CD4-positive, alpha-beta T cell (primary cell): Measurements from ENCODE around the gene PRPS2. TPM values are rescaled to one million over a fixed set of nuclear protein-coding genes. Genes with fewer than 3 reads are reported as not detected.

Experiments used
- ATAC-seq: fragments of 200-7000 bp; cut with Tn5 transposase; one replicate; pipeline ENCODE4 v1.10.0; 2022; ENCODE audit warnings: mild to moderate bottlenecking; ENCODE audit not compliant: poor library complexity
- CTCF ChIA-PET: fragments of 350-600 bp; sonication (Branson Sonifier 250); formaldehyde crosslinking; loops from one replicate; lab custom pipeline; 2021; ENCODE audit warnings: antibody characterized with exemption, inconsistent platforms; lab: Charles Lee
- POLR2A ChIA-PET: fragments of 350-600 bp; sonication (Branson Sonifier 250); formaldehyde crosslinking; loops from one replicate; lab custom pipeline; 2021; ENCODE audit warnings: antibody characterized with exemption, inconsistent platforms; lab: Charles Lee
- DNase-seq, 14 experiments: peaks; one replicate each; pipeline ENCODE4 v3.0.0-alpha.2; 2013 to 2020; ENCODE audit warnings: mixed read lengths in 2 of 14
- H3K27ac ChIP-seq, 2 donors: one replicate each; pipeline versions ENCODE4 v1.5.1 to v1.7.0; 2013; ENCODE audit warnings: low read length in 2 of 2, low read depth in 1 of 2, mild to moderate bottlenecking in 1 of 2
- H3K27me3 ChIP-seq, 2 experiments: 1 replicate in 1 of 2; 2 replicates in 1 of 2; pipeline versions ENCODE4 v1.6.1 to v1.7.0; 2013; ENCODE audit warnings: low read length in 2 of 2, control low read depth in 1 of 2, mild to moderate bottlenecking in 1 of 2, moderate library complexity in 1 of 2; ENCODE audit not compliant: insufficient read depth in 2 of 2, control insufficient read depth in 1 of 2
- H3K36me3 ChIP-seq: one replicate; pipeline ENCODE4 v1.6.1; 2013; ENCODE audit warnings: low read length, control low read depth; ENCODE audit not compliant: insufficient read depth
- H3K4me1 ChIP-seq: one replicate; pipeline ENCODE4 v1.6.1; 2013; ENCODE audit warnings: low read length, control low read depth; ENCODE audit not compliant: insufficient read depth
- H3K4me3 ChIP-seq: one replicate; pipeline ENCODE4 v1.5.1; 2013; ENCODE audit warnings: mild to moderate bottlenecking, low read length, moderate library complexity
- H3K9me3 ChIP-seq, 2 experiments: 1 replicate in 1 of 2; 2 replicates in 1 of 2; pipeline versions ENCODE4 v1.6.1 to v1.7.0; 2013; ENCODE audit warnings: low read length in 2 of 2, mild to moderate bottlenecking in 2 of 2, control low read depth in 1 of 2, moderate library complexity in 1 of 2; ENCODE audit not compliant: control insufficient read depth in 1 of 2, insufficient read depth in 1 of 2
- H3K27ac Mint-ChIP-seq: one replicate; pipeline ENCODE4 v1.8.0; 2020; ENCODE audit warnings: mixed read lengths
- H3K27me3 Mint-ChIP-seq: one replicate; pipeline ENCODE4 v1.8.0; 2021; ENCODE audit warnings: mixed read lengths
- H3K36me3 Mint-ChIP-seq: one replicate; pipeline ENCODE4 v1.8.0; 2021; ENCODE audit warnings: low read depth, mixed read lengths
- H3K4me1 Mint-ChIP-seq: one replicate; pipeline ENCODE4 v1.8.0; 2021; ENCODE audit warnings: low read depth, mixed read lengths
- H3K4me3 Mint-ChIP-seq: one replicate; pipeline ENCODE4 v1.8.0; 2020; ENCODE audit warnings: mild to moderate bottlenecking, mixed read lengths
- H3K9me3 Mint-ChIP-seq: one replicate; pipeline ENCODE4 v1.8.0; 2020; ENCODE audit warnings: mixed read lengths
- CTCF ChIP-seq: fragments of 200-600 bp; IDR thresholded peaks from one replicate; pipeline ENCODE4 v1.8.0; 2022; ENCODE audit warnings: antibody characterized with exemption, mild to moderate bottlenecking
- intact Hi-C, 2 experiments: fragments of 100-400 bp; cut with DNase I in 1 of 2; cut with micrococcal nuclease in 1 of 2; formaldehyde crosslinking; loops; one replicate each; pipeline versions ENCODE4 v1.15.1 to v1.9.0; 2023 to 2025; cut with DNase I, micrococcal nuclease
- total RNA-seq, 174 experiments: library from RNA in 2 of 174; stranded (reverse) in 2 of 174; gene quantifications; one replicate each; pipeline ENCODE4 v1.2.3 and lab custom pipeline; 2021 to 2026

PRPS2 gene
- total RNA-seq, 2 experiments from 2014 or later: 13.2 to 17.7 TPM

GRCh38 chrX:12843668-12844279 is 52.6 kb downstream of the PRPS2 start:
- no peaks in the 10 kb centered on the region for H3K4me1 ChIP-seq
- H3K9me3 Mint-ChIP-seq: no peaks in the 10 kb centered on the region
- H3K4me1 Mint-ChIP-seq: peaks cover 15% of the 10 kb centered on the region
- no peaks in the 10 kb centered on the region for H3K9me3 ChIP-seq
- ChIA-PET CTCF (interaction anchor here (1.1 kb wide), 1 partner anchor 20 kb away, joined by 3 read pairs; no protein-coding TSS in a partner anchor), POLR2A (no interaction called here)
- H3K36me3 Mint-ChIP-seq: no peaks in the 10 kb centered on the region
- H3K36me3 ChIP-seq: no peaks in the 10 kb centered on the region
- no peak for TF ChIP-seq CTCF
- intact Hi-C loops: no loop called here
- no peaks in the 10 kb centered on the region for H3K27me3 Mint-ChIP-seq
- ATAC-seq: no peak
- H3K27ac Mint-ChIP-seq: peak overlapping the region; percentile 80
- H3K27ac ChIP-seq: peak overlapping the region in 1 of 2 donors; percentile 24
- H3K4me3 Mint-ChIP-seq: peak overlapping the region; percentile 81
- no peaks in the 10 kb centered on the region for H3K27me3 ChIP-seq
- DNase-seq: peak in 1 of 14 experiments; percentile 7
- H3K4me3 ChIP-seq: peak overlapping the region; percentile 39

GRCh38 chrX:12844319-12844718 is 53.1 kb downstream of the PRPS2 start:
- peak overlapping the region; percentile 80 for H3K27ac Mint-ChIP-seq
- H3K27me3 Mint-ChIP-seq: no peaks in the 10 kb centered on the region
- no peaks in the 10 kb centered on the region for H3K9me3 ChIP-seq
- peak overlapping the region; percentile 39 for H3K4me3 ChIP-seq
- H3K27me3 ChIP-seq: no peaks in the 10 kb centered on the region
- H3K36me3 Mint-ChIP-seq: no peaks in the 10 kb centered on the region
- POLR2A ChIA-PET: no interaction called here
- no peaks in the 10 kb centered on the region for H3K4me1 ChIP-seq
- ATAC-seq (no peak), DNase-seq (no peak)
- H3K36me3 ChIP-seq: no peaks in the 10 kb centered on the region
- CTCF ChIA-PET: no interaction called here
- peaks cover 15% of the 10 kb centered on the region for H3K4me1 Mint-ChIP-seq
- intact Hi-C loops: no loop called here
- H3K27ac ChIP-seq: no peak overlapping the region
- peak overlapping the region; percentile 81 for H3K4me3 Mint-ChIP-seq
- no peak for TF ChIP-seq CTCF
- H3K9me3 Mint-ChIP-seq: no peaks in the 10 kb centered on the region

GRCh38 chrX:12865359-12865758 is 74.1 kb downstream of the PRPS2 start:
- DNase-seq: peak in 1 of 14 experiments; percentile 5
- Histone ChIP-seq H3K4me1 (no peaks in the 10 kb centered on the region), H3K4me3 (no peak overlapping the region), H3K27me3 (peaks cover 0 to 4% of the 10 kb centered on the region in 2 experiments), H3K9me3 (peaks cover 0 to 5% of the 10 kb centered on the region in 2 experiments), H3K27ac (no peak overlapping the region), H3K36me3 (no peaks in the 10 kb centered on the region)
- H3K27ac Mint-ChIP-seq: no peak overlapping the region
- H3K9me3 Mint-ChIP-seq: no peaks in the 10 kb centered on the region
- no peak for ATAC-seq
- POLR2A ChIA-PET: no interaction called here
- H3K4me3 Mint-ChIP-seq: no peak overlapping the region
- TF ChIP-seq CTCF: no peak
- intact Hi-C loops: no loop called here
- H3K36me3 Mint-ChIP-seq: no peaks in the 10 kb centered on the region
- CTCF ChIA-PET: no interaction called here
- no peaks in the 10 kb centered on the region for H3K4me1 Mint-ChIP-seq
- H3K27me3 Mint-ChIP-seq: no peaks in the 10 kb centered on the region
